HS-5 (cell line): Measurements from ENCODE around the gene SAMD3.
"Not testable (repeated sequence)": the region's sequence is repeated elsewhere in the genome, so short reads cannot be mapped to it uniquely, and the experiment has no call there.

ENCODE experiments used
- DNase-seq: peaks from one replicate; pipeline ENCODE4 v3.0.0-alpha.2; 2012; ENCODE audit warnings: low read depth

Gene SAMD3

GRCh38 chr6:130129762-130130246, 92.9 kb downstream of the SAMD3 start:
- DNase-seq: no peak

- no peak for DNase-seq
Measured at GRCh38 chr6:130128326-130128725, 94.4 kb downstream of the SAMD3 start.

- DNase-seq: no peak
Measured at GRCh38 chr6:130127195-130127594, 95.6 kb downstream of the SAMD3 start.

GRCh38 chr6:130122243-130122642, 100.5 kb downstream of the SAMD3 start:
- no peak for DNase-seq

GRCh38 chr6:130120731-130121130, 102.0 kb downstream of the SAMD3 start:
- no peak for DNase-seq

GRCh38 chr6:130119211-130119610, 103.5 kb downstream of the SAMD3 start:
- DNase-seq: no peak

- no peak for DNase-seq
Measured at GRCh38 chr6:130118236-130118635, 104.5 kb downstream of the SAMD3 start.

GRCh38 chr6:130117187-130117701, 105.5 kb downstream of the SAMD3 start:
- not testable (repeated sequence) for DNase-seq

- DNase-seq: no peak
Measured at GRCh38 chr6:130116273-130116672, 106.5 kb downstream of the SAMD3 start.

- DNase-seq: no peak
Measured at GRCh38 chr6:130115036-130115435, 107.7 kb downstream of the SAMD3 start.

GRCh38 chr6:130113201-130113710, 109.5 kb downstream of the SAMD3 start:
- no peak for DNase-seq

GRCh38 chr6:130111031-130111430, 111.7 kb downstream of the SAMD3 start:
- no peak for DNase-seq

GRCh38 chr6:130107710-130108109, 115.0 kb downstream of the SAMD3 start:
- DNase-seq: no peak

- DNase-seq: no peak
Measured at GRCh38 chr6:130105996-130106704, 116.6 kb downstream of the SAMD3 start.

- no peak for DNase-seq
Measured at GRCh38 chr6:130099119-130099518, 123.6 kb downstream of the SAMD3 start.

- DNase-seq: no peak
Measured at GRCh38 chr6:130098317-130098716, 124.4 kb downstream of the SAMD3 start.
